ENCODE measurements around the gene TMEM260. TPM values are rescaled to one million over a fixed set of nuclear protein-coding genes. Genes with fewer than 3 reads are reported as not detected.

Gene TMEM260
- total RNA-seq, 1 donor from 2014 or later: 31.7 TPM

DNA sequence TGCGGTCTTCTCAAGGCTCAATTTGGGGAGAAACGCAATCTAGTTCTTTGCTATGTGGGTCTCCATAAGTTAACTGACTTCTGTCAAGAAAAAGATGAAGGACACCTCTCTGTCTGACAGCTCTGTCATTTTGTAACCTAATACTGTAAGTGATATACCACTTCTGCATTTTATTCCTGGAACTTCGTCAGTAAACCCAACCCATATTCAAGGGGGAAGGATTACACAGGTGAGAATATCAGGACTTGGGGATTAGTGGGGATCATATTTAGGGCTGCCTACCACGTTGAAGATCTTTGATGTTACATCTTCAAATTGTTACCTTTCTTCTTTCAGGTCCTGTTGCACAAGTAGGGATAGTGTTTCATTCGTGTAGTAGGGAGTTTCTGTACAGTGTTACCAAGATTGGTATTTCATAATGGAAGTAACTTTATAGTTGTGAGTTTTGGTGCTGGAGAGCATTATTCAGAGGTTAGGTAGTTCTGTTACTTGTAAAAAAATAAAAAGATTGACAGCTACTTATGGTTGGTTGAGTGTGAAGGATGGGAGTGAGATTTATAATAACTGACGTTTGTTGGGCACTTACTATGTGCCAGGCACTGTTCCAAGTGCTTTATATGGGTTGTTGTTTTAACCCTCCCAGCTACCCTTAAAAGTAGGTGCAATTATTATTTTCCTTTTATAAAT is 1.6 kb downstream of the TMEM260 start:
- no peak for DNase-seq (ENCODE audit: low spot score in 2 of 2, unreplicated experiment in 2 of 2)
- no peak overlapping the region for H3K27ac Mint-ChIP-seq
- H3K9me3 Mint-ChIP-seq: no peaks in the 10 kb centered on the region
- H3K4me1 Mint-ChIP-seq: peaks cover 22% of the 10 kb centered on the region
- no peaks in the 10 kb centered on the region for H3K36me3 Mint-ChIP-seq
- TF ChIP-seq CTCF (IDR thresholded peaks at IDR 0.05; ENCODE audit: unreplicated experiment): no peak
- no peaks in the 10 kb centered on the region for H3K27me3 Mint-ChIP-seq (ENCODE audit: low read depth)
- H3K4me3 Mint-ChIP-seq: peak overlapping the region; percentile 82

DNA sequence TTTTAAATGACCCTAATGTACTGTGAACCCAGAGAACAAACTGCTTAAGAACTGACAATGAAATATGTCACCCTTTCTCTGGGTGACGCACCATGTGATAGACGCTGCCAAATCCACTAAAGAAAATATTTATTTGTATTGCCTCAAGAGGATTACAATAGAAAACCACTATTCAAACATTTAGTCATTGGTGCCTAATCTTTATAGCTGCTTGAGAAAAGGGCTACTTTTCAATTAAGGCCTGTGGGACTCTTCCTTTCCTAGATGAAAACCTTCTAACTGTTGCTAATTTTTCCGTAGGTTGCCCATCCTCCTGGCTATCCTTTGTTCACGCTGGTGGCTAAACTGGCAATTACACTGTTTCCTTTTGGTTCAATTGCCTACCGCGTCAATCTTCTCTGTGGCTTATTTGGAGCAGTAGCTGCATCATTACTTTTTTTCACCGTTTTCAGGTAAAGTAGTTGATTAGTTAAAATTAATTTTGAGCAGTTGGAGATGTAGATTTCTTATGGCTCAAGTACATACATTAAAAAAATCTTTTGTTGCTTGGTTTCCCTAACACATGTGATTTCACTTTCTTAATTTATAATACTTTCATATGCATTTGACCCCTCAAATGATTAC is 6.0 kb downstream of the TMEM260 start:
- DNase-seq (ENCODE audit: low spot score in 2 of 2, unreplicated experiment in 2 of 2): no peak
- Mint-ChIP-seq H3K4me1 (peaks cover 24% of the 10 kb centered on the region), H3K36me3 (peaks cover 4% of the 10 kb centered on the region), H3K4me3 (no peak overlapping the region), H3K9me3 (no peaks in the 10 kb centered on the region), H3K27me3 (ENCODE audit: low read depth) (no peaks in the 10 kb centered on the region), H3K27ac (no peak overlapping the region)
- TF ChIP-seq CTCF (IDR thresholded peaks at IDR 0.05; ENCODE audit: unreplicated experiment): no peak

GRCh38 chr14:56587701-56588100 is 8.1 kb downstream of the TMEM260 start:
- no peaks in the 10 kb centered on the region for H3K27me3 Mint-ChIP-seq (ENCODE audit: low read depth)
- no peaks in the 10 kb centered on the region for H3K9me3 Mint-ChIP-seq
- no peak overlapping the region for H3K4me3 Mint-ChIP-seq
- H3K27ac Mint-ChIP-seq: no peak overlapping the region
- peaks cover 13% of the 10 kb centered on the region for H3K4me1 Mint-ChIP-seq
- TF ChIP-seq CTCF (IDR thresholded peaks at IDR 0.05; ENCODE audit: unreplicated experiment): no peak
- no peak for DNase-seq (ENCODE audit: low spot score in 2 of 2, unreplicated experiment in 2 of 2)
- H3K36me3 Mint-ChIP-seq: peaks cover 4% of the 10 kb centered on the region

DNA sequence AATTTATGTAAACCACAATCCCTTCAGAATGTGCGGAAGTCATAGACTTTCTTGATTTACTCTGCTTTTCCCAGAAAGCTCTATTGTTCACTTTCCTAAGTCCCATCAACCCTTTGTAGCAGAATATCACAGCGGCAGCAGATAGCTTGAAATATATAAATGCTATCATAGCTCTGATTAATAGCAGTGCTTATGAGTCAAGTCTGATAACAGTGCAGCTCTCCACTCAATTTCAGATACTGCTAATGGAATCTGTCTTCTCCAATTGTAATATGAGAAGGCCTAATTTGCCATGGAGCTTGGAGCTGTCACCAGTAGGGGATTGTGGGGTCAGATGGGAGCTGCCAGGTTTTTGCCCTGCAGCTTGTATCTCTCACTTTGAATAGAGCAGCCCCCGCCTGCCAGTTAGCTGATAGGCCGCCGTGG is 10.9 kb downstream of the TMEM260 start:
- no peak overlapping the region for H3K27ac Mint-ChIP-seq
- no peak overlapping the region for H3K4me3 Mint-ChIP-seq

GRCh38 chr14:56592746-56593544 is 13.3 kb downstream of the TMEM260 start:
- Mint-ChIP-seq H3K4me3 (no peak overlapping the region), H3K4me1 (peaks cover 12% of the 10 kb centered on the region), H3K36me3 (peaks cover 19% of the 10 kb centered on the region), H3K27me3 (ENCODE audit: low read depth) (no peaks in the 10 kb centered on the region), H3K9me3 (no peaks in the 10 kb centered on the region), H3K27ac (no peak overlapping the region)
- no peak for TF ChIP-seq CTCF (IDR thresholded peaks at IDR 0.05; ENCODE audit: unreplicated experiment)
- DNase-seq (ENCODE audit: low spot score in 2 of 2, unreplicated experiment in 2 of 2): no peak

More for the DNA sequence above, 10.9 kb downstream of the TMEM260 start:
- Mint-ChIP-seq H3K36me3 (peaks cover 15% of the 10 kb centered on the region), H3K9me3 (no peaks in the 10 kb centered on the region), H3K4me1 (peaks cover 12% of the 10 kb centered on the region), H3K27me3 (ENCODE audit: low read depth) (no peaks in the 10 kb centered on the region)
- TF ChIP-seq CTCF (IDR thresholded peaks at IDR 0.05; ENCODE audit: unreplicated experiment): no peak
- no peak for DNase-seq (ENCODE audit: low spot score in 2 of 2, unreplicated experiment in 2 of 2)

Data from mesothelial cell of epicardium (in vitro differentiated cells).